T-helper 17 cell (primary cell): ENCODE results near the gene GRB10. TPM values are rescaled to one million over a fixed set of nuclear protein-coding genes. Genes with fewer than 3 reads are reported as not detected.
"Not testable (repeated sequence)": the region's sequence is repeated elsewhere in the genome, so short reads cannot be mapped to it uniquely, and the experiment has no call there.

Source experiments
- ATAC-seq: fragments of 150-1000 bp; cut with Tn5 transposase; 2 replicates; pipeline ENCODE4 v1.10.0; 2021; ENCODE audit warnings: mild to moderate bottlenecking, moderate library complexity
- DNase-seq, 3 donors: peaks; one replicate each; pipeline versions ENCODE4 v3.0.0 to v3.0.0-alpha.2; 2020 to 2021
- H3K9me3 ChIP-seq: one replicate; pipeline ENCODE4 v1.7.0; 2013; ENCODE audit warnings: low read length, mild to moderate bottlenecking; ENCODE audit not compliant: control insufficient read depth, poor library complexity, severe bottlenecking
- H3K27ac Mint-ChIP-seq: one replicate; pipeline ENCODE4 v1.8.0; 2022; ENCODE audit warnings: mild to moderate bottlenecking, moderate library complexity, mixed read lengths
- H3K27me3 Mint-ChIP-seq: one replicate; pipeline ENCODE4 v1.8.0; 2022; ENCODE audit warnings: mixed read lengths
- H3K36me3 Mint-ChIP-seq: one replicate; pipeline ENCODE4 v1.8.0; 2022; ENCODE audit warnings: low read depth, mixed read lengths
- H3K4me1 Mint-ChIP-seq: one replicate; pipeline ENCODE4 v1.8.0; 2022; ENCODE audit warnings: mild to moderate bottlenecking, mixed read lengths
- H3K4me3 Mint-ChIP-seq: one replicate; pipeline ENCODE4 v1.8.0; 2022; ENCODE audit warnings: mild to moderate bottlenecking, moderate library complexity, mixed read lengths
- total RNA-seq, 4 donors: library from RNA in 2 of 4; stranded (reverse) in 2 of 4; gene quantifications; one replicate each; pipeline ENCODE4 v1.2.3 and lab custom pipeline; 2022 to 2026

GRB10 gene
- total RNA-seq, 2 donors from 2014 or later = 3.8 to 7.0 TPM

GRCh38 chr7:50781381-50782293, 1.1 kb downstream of the GRB10 start:
- Mint-ChIP-seq H3K4me1 (peaks cover 16% of the 10 kb centered on the region), H3K36me3 (peaks cover 4% of the 10 kb centered on the region), H3K4me3 (peak overlapping the region; percentile 77), H3K27me3 (peaks cover 36% of the 10 kb centered on the region), H3K27ac (peak overlapping the region; percentile 43)
- ATAC-seq = peak; percentile 65
- DNase-seq = no peak
- H3K9me3 ChIP-seq = no peaks in the 10 kb centered on the region

DNA sequence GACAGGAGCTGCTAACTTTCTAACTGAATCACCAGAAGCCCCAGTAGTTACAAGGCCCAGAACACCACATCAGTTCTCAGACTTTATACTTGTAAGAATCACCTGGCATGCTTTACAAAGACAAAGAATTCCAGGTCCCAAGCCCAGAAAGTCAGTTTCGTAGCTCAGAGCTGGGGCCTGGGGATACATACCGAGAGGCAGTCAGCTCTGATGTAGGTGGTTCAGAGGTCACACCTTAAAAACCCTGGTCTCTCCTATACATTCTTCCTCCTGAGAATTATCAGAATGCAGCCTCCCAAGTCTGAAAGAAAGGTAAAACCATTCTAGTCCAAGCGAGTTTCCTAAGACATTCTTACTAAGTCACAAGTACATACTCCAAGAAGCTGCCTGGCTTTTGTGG, 2.3 kb downstream of the GRB10 start:
- Mint-ChIP-seq H3K36me3 (peaks cover 4% of the 10 kb centered on the region), H3K27me3 (peaks cover 35% of the 10 kb centered on the region), H3K4me1 (peaks cover 16% of the 10 kb centered on the region), H3K27ac (no peak overlapping the region), H3K4me3 (no peak overlapping the region)
- no peaks in the 10 kb centered on the region for H3K9me3 ChIP-seq
- ATAC-seq = no peak
- DNase-seq = no peak

DNA sequence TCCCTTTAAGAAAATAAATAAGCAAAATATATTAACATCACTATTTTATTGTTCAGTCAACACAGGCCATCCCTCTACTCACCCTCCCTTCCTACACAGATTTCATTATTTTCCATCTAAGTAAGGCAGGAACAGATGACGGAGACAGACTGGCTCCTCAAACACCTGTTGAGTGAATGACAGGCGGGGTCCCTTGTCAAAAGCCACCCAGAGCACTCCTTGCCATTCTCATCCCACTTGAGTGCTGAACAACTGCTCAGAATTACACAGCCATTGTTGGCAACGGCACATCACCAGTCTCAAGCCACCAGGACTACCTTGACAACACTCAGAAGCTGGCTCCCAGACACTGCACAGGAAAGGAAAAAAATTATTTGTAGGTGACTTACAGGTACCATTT, 3.3 kb downstream of the GRB10 start:
- no peaks in the 10 kb centered on the region for H3K9me3 ChIP-seq
- DNase-seq (no peak), ATAC-seq (no peak)
- Mint-ChIP-seq H3K27me3 (peaks cover 24% of the 10 kb centered on the region), H3K36me3 (peaks cover 2% of the 10 kb centered on the region), H3K4me1 (peaks cover 13% of the 10 kb centered on the region), H3K27ac (no peak overlapping the region), H3K4me3 (no peak overlapping the region)

- no peak overlapping the region for H3K27ac Mint-ChIP-seq
- H3K4me3 Mint-ChIP-seq = no peak overlapping the region
- H3K4me1 Mint-ChIP-seq = peaks cover 12% of the 10 kb centered on the region
- H3K9me3 ChIP-seq = no peaks in the 10 kb centered on the region
- ATAC-seq (no peak), DNase-seq (no peak)
- peaks cover 12% of the 10 kb centered on the region for H3K27me3 Mint-ChIP-seq
- H3K36me3 Mint-ChIP-seq = no peaks in the 10 kb centered on the region
Measured at GRCh38 chr7:50778189-50778588, 4.5 kb downstream of the GRB10 start.

GRCh38 chr7:50775836-50776235, 6.9 kb downstream of the GRB10 start:
- Mint-ChIP-seq H3K4me1 (peaks cover 2% of the 10 kb centered on the region), H3K27ac (peak overlapping the region; percentile 9), H3K36me3 (no peaks in the 10 kb centered on the region), H3K27me3 (peaks cover 8% of the 10 kb centered on the region), H3K4me3 (no peak overlapping the region)
- no peak for DNase-seq
- no peak for ATAC-seq
- no peaks in the 10 kb centered on the region for H3K9me3 ChIP-seq

DNA sequence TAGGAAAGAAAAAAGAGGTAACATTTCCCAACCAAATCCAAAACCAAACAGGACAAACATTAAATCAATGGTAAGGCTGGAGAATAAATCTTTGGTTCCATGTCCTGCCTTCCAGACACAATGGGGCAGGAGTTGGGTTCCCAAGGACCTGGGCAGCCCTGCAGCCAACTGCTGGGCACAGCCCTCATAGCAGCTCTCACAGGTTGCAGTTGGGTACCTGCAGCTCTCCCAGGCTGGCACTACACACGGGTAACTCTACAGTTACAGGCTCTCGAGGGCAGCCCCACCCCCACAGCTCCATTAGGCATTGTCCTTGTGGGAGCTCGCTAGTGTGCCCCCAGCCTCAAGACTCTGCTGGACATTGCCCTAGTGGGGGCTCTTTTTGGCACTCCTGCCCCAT, 7.5 kb downstream of the GRB10 start:
- ATAC-seq (no peak), DNase-seq (no peak)
- no peaks in the 10 kb centered on the region for H3K36me3 Mint-ChIP-seq
- H3K27me3 Mint-ChIP-seq = peaks cover 8% of the 10 kb centered on the region
- H3K4me1 Mint-ChIP-seq = peaks cover 2% of the 10 kb centered on the region
- H3K27ac Mint-ChIP-seq = peak overlapping the region; percentile 9
- H3K9me3 ChIP-seq = no peaks in the 10 kb centered on the region
- H3K4me3 Mint-ChIP-seq = no peak overlapping the region

GRCh38 chr7:50774319-50774718, 8.4 kb downstream of the GRB10 start:
- Mint-ChIP-seq H3K4me1 (peaks cover 2% of the 10 kb centered on the region), H3K27ac (no peak overlapping the region), H3K4me3 (no peak overlapping the region), H3K36me3 (no peaks in the 10 kb centered on the region), H3K27me3 (peaks cover 8% of the 10 kb centered on the region)
- DNase-seq (no peak), ATAC-seq (no peak)
- no peaks in the 10 kb centered on the region for H3K9me3 ChIP-seq

DNA sequence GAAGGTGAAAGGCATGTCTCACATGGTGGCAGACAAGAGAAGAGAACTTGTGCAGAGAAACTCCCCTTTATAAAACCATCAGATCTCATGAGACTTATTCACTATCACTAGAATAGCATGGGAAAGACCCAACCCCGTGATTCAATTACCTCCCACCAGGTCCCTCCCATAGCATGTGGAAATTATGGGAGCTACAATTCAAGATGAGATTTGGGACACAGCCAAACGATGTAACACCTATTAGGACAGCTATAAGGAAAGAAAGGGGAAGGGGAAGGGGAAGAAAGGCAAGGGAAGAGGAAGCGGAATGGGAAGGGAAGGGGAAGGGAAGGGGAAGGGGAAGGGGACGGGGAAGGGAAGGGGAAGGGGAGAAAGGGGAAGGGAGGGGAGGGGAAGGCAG, 9.6 kb downstream of the GRB10 start:
- not testable (repeated sequence) for H3K27ac Mint-ChIP-seq, H3K4me1 Mint-ChIP-seq, H3K9me3 ChIP-seq, H3K36me3 Mint-ChIP-seq, H3K4me3 Mint-ChIP-seq, DNase-seq, ATAC-seq, H3K27me3 Mint-ChIP-seq

GRCh38 chr7:50771120-50772002, 11.3 kb downstream of the GRB10 start:
- H3K4me3 Mint-ChIP-seq = no peak overlapping the region
- H3K36me3 Mint-ChIP-seq = peaks cover 2% of the 10 kb centered on the region
- peaks cover 8% of the 10 kb centered on the region for H3K27me3 Mint-ChIP-seq
- DNase-seq (no peak), ATAC-seq (no peak)
- no peaks in the 10 kb centered on the region for H3K9me3 ChIP-seq
- no peak overlapping the region for H3K27ac Mint-ChIP-seq
- peaks cover 2% of the 10 kb centered on the region for H3K4me1 Mint-ChIP-seq

DNA sequence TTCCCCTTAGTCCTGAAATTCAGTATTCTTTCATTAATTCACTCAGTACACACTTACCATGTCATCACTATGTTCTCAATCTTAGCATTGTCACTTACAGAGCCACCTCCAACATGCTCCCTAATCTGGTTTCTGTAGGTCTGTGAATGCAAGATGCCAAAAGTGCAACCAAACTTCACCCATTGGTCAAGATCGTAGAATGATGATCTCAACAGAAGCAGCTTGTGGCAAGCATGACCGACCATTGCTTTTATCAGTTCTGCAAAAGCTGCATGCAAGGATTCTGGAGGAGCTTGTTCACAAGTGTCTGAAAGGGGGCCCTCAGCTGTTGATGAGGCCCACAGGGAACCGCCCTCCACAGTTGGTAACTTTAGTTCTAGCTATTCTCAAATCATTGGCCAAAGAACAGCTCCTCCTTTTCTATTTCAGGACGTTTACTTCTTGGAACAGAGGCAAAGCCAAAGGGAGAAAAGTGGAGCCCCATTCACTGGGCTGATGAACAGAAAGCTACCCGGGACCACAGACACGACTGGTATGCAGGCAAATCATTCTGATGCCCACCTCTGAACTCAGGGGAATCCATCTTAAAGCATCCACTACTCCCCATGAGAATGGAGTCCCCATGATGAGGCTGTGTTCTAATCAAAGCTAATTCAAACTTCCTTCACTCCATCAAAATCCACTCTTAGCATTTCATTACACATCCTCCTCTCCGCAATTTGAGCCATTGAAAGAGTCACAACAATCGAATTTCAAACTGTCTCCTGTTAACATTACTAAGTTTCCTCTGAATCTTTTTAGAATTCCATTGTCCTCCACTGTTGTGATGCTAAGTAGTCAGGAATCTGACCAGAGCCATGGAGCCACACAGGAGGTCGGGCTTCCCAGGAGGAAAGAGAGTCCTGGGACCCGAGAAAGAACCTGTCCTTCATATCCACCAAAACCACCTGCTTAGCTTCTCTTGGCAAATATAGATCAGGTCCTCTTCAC, 13.9 kb downstream of the GRB10 start:
- no peaks in the 10 kb centered on the region for H3K9me3 ChIP-seq
- Mint-ChIP-seq H3K27me3 (peaks cover 8% of the 10 kb centered on the region), H3K4me3 (no peak overlapping the region), H3K27ac (peak overlapping the region; percentile 34), H3K4me1 (peaks cover 2% of the 10 kb centered on the region), H3K36me3 (peaks cover 2% of the 10 kb centered on the region)
- ATAC-seq = no peak
- no peak for DNase-seq

DNA sequence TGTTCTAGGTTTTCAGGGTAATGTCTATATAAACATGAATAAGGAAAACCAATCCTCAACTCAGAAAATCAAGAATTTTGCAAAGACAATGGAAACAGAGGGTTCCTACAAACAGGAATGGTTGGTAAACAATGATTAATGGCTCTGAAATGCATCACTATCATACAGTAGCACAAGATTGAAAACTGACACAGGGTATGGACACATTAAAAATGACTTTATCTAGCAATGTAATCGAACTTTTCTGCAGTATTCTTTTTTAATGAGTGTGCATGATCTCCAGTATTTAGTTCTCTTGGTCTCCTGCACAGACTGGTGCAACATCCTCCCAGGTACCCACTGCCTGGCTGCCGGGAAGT, 15.9 kb downstream of the GRB10 start:
- H3K27me3 Mint-ChIP-seq = peaks cover 8% of the 10 kb centered on the region
- H3K27ac Mint-ChIP-seq = no peak overlapping the region
- peaks cover 5% of the 10 kb centered on the region for H3K4me1 Mint-ChIP-seq

GRCh38 chr7:50766106-50766848, 16.4 kb downstream of the GRB10 start:
- DNase-seq (no peak), ATAC-seq (no peak)
- Mint-ChIP-seq H3K27me3 (peaks cover 3% of the 10 kb centered on the region), H3K27ac (no peak overlapping the region), H3K4me3 (no peak overlapping the region), H3K4me1 (peaks cover 7% of the 10 kb centered on the region), H3K36me3 (peaks cover 2% of the 10 kb centered on the region)
- H3K9me3 ChIP-seq = no peaks in the 10 kb centered on the region

More for the DNA sequence above, 15.9 kb downstream of the GRB10 start:
- Mint-ChIP-seq H3K4me3 (no peak overlapping the region), H3K36me3 (peaks cover 2% of the 10 kb centered on the region)
- ATAC-seq = no peak
- DNase-seq = no peak
- H3K9me3 ChIP-seq = no peaks in the 10 kb centered on the region
